Neural cell (in vitro differentiated cells): ENCODE data around the gene PTCH1. TPM values are rescaled to one million over a fixed set of nuclear protein-coding genes. Genes with fewer than 3 reads are reported as not detected.

Source experiments
- H2AFZ ChIP-seq: fragments of 200-600, 300-800 bp; sonication (generic), shearing (Covaris generic); 2 replicates; pipeline ENCODE4 v1.6.0; 2014; ENCODE audit warnings: low read depth, mild to moderate bottlenecking, antibody characterized with exemption, low read length, moderate library complexity
- H3F3A ChIP-seq: fragments of 200-600 bp; shearing (Covaris generic); 2 replicates; pipeline ENCODE4 v1.6.1; 2016; ENCODE audit warnings: mild to moderate bottlenecking, moderate library complexity, mixed read lengths, antibody characterized with exemption, low read length; ENCODE audit not compliant: insufficient read depth, poor library complexity, severe bottlenecking
- H3K27ac ChIP-seq: fragments of 200-600, 300-800 bp; sonication (generic), shearing (Covaris generic); 2 replicates; pipeline ENCODE4 v1.5.1; 2014; ENCODE audit warnings: mild to moderate bottlenecking, low read length, moderate library complexity
- H3K27me3 ChIP-seq: fragments of 300-800, 200-600 bp; sonication (generic), shearing (Covaris generic); 2 replicates; pipeline ENCODE4 v1.6.0; 2014; ENCODE audit warnings: mild to moderate bottlenecking, low read depth, low read length, moderate library complexity; ENCODE audit not compliant: insufficient read depth
- H3K36me3 ChIP-seq: fragments of 300-800, 200-600 bp; sonication (generic), shearing (Covaris generic); 2 replicates; pipeline ENCODE4 v1.5.1; 2014; ENCODE audit warnings: mild to moderate bottlenecking, antibody characterized with exemption, low read length, moderate library complexity; ENCODE audit not compliant: insufficient read depth
- H3K4me2 ChIP-seq: fragments of 300-800, 200-600 bp; sonication (generic), shearing (Covaris generic); 2 replicates; pipeline ENCODE4 v1.6.0; 2014; ENCODE audit warnings: mild to moderate bottlenecking, low read length
- H3K4me3 ChIP-seq: fragments of 300-800, 200-600 bp; sonication (generic), shearing (Covaris generic); 2 replicates; pipeline ENCODE4 v1.5.1; 2014; ENCODE audit warnings: mild to moderate bottlenecking, low read length, moderate library complexity
- H3K79me2 ChIP-seq: fragments of 200-600 bp; shearing (Covaris generic); replicated peaks from 2 replicates; pipeline ENCODE4 v1.6.0; 2014; ENCODE audit warnings: mild to moderate bottlenecking, low read length, moderate library complexity; ENCODE audit not compliant: insufficient read depth
- H3K9ac ChIP-seq: fragments of 300-800, 200-600 bp; sonication (generic), shearing (Covaris generic); 2 replicates; pipeline ENCODE4 v1.6.1; 2016; ENCODE audit warnings: mild to moderate bottlenecking, low read length, mixed read lengths
- H3K9me2 ChIP-seq: fragments of 200-600 bp; shearing (Covaris generic); 2 replicates; pipeline ENCODE4 v1.6.1; 2016; ENCODE audit warnings: mild to moderate bottlenecking, low read length, mixed read lengths; ENCODE audit not compliant: insufficient read depth
- H3K9me3 ChIP-seq: fragments of 200-600, 300-800 bp; sonication (generic), shearing (Covaris generic); 2 replicates; pipeline ENCODE4 v1.6.1; 2016; ENCODE audit warnings: mild to moderate bottlenecking, mixed run types, low read length, moderate library complexity, mixed read lengths
- H4K20me1 ChIP-seq: fragments of 200-600 bp; shearing (Covaris generic); 2 replicates; pipeline ENCODE4 v1.6.1; 2016; ENCODE audit warnings: mild to moderate bottlenecking, mixed run types; ENCODE audit not compliant: insufficient read depth
- EP300 ChIP-seq: fragments of 450-650 bp; conservative IDR thresholded peaks from 2 replicates; pipeline ENCODE4 v1.6.1; 2014; ENCODE audit warnings: antibody characterized with exemption, mild to moderate bottlenecking, moderate library complexity; ENCODE audit not compliant: poor library complexity, severe bottlenecking
- EZH2 ChIP-seq: fragments of 200-600, 300-800 bp; shearing (Covaris generic), sonication (generic); IDR thresholded peaks from 2 replicates; pipeline ENCODE4 v1.6.1; 2014; ENCODE audit warnings: antibody characterized with exemption, low read length, borderline replicate concordance, mild to moderate bottlenecking; ENCODE audit not compliant: insufficient read depth, poor library complexity, severe bottlenecking
- MXI1 ChIP-seq: fragments of 450-650 bp; conservative IDR thresholded peaks from 2 replicates; pipeline ENCODE4 v1.6.1; 2014; ENCODE audit warnings: antibody characterized with exemption, mild to moderate bottlenecking; ENCODE audit not compliant: poor library complexity, severe bottlenecking
- POLR2AphosphoS5 ChIP-seq: IDR thresholded peaks from 2 replicates; pipeline ENCODE4 v1.6.1; 2012
- RAD21 ChIP-seq: fragments of 450-650 bp; conservative IDR thresholded peaks from 2 replicates; pipeline ENCODE4 v1.6.1; 2014; ENCODE audit warnings: antibody characterized with exemption, mild to moderate bottlenecking, moderate library complexity
- REST ChIP-seq: IDR thresholded peaks from 2 replicates; pipeline ENCODE4 v1.6.1; 2012; ENCODE audit warnings: borderline replicate concordance
- SMC3 ChIP-seq: fragments of 450-650 bp; conservative IDR thresholded peaks from 2 replicates; pipeline ENCODE4 v1.6.1; 2014; ENCODE audit warnings: antibody characterized with exemption, mild to moderate bottlenecking, moderate library complexity; ENCODE audit not compliant: poor library complexity
- TAF1 ChIP-seq: IDR thresholded peaks from 2 replicates; pipeline ENCODE4 v1.6.1; 2012; ENCODE audit warnings: low read depth
- polyA plus RNA-seq: library from polyadenylated mRNA; depleted of rRNA; stranded (reverse); fragments of >200 nt; gene quantifications from 2 replicates; pipeline ENCODE4 v1.2.3, GENCODE V29; 2014
- TF ChIP-seq, protein P1 (sequence below): fragments of 450-650 bp; IDR thresholded peaks from 2 replicates; pipeline ENCODE4 v1.5.1; 2014; ENCODE audit warnings: antibody characterized with exemption, mild to moderate bottlenecking, moderate library complexity; ENCODE audit not compliant: poor library complexity, severe bottlenecking

The PTCH1 gene
- polyA plus RNA-seq, 1 donor from 2014 or later, result 15.6 TPM

DNA sequence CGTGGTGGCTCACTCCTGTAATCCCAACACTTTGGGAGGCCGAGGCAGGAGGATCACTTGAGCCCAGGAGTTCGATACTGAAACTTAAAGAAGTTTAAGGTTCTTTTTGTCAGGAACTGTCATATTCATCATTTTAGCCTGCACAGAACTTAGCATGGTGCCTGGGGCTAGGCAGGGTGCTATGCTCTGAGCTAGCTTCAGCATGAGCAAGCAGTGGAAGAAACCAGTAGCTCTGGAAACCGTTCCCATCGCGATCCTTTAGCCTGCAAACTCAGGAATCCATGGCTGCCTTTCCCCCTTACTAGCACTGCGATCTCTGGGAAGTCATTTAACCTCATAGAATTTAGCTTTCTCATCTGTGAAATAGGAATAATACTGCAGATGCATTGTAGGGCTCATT, 80.4 kb downstream of the PTCH1 start:
- H3K27me3 ChIP-seq, result no peaks in the 10 kb centered on the region
- no peak for TF ChIP-seq POLR2AphosphoS5
- TF ChIP-seq, protein P1, sequence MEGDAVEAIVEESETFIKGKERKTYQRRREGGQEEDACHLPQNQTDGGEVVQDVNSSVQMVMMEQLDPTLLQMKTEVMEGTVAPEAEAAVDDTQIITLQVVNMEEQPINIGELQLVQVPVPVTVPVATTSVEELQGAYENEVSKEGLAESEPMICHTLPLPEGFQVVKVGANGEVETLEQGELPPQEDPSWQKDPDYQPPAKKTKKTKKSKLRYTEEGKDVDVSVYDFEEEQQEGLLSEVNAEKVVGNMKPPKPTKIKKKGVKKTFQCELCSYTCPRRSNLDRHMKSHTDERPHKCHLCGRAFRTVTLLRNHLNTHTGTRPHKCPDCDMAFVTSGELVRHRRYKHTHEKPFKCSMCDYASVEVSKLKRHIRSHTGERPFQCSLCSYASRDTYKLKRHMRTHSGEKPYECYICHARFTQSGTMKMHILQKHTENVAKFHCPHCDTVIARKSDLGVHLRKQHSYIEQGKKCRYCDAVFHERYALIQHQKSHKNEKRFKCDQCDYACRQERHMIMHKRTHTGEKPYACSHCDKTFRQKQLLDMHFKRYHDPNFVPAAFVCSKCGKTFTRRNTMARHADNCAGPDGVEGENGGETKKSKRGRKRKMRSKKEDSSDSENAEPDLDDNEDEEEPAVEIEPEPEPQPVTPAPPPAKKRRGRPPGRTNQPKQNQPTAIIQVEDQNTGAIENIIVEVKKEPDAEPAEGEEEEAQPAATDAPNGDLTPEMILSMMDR, result no peak
- H3K4me2 ChIP-seq, result no peak overlapping the region
- no peaks in the 10 kb centered on the region for H4K20me1 ChIP-seq
- H3K79me2 ChIP-seq, result no peaks in the 10 kb centered on the region
- H3K9me2 ChIP-seq, result no peaks in the 10 kb centered on the region
- H3K27ac ChIP-seq, result no peak overlapping the region
- H3F3A ChIP-seq, result no peaks in the 10 kb centered on the region
- no peaks in the 10 kb centered on the region for H3K9me3 ChIP-seq
- no peak overlapping the region for H2AFZ ChIP-seq
- H3K4me3 ChIP-seq, result no peak overlapping the region
- H3K36me3 ChIP-seq, result no peaks in the 10 kb centered on the region
- H3K9ac ChIP-seq, result no peak overlapping the region

DNA sequence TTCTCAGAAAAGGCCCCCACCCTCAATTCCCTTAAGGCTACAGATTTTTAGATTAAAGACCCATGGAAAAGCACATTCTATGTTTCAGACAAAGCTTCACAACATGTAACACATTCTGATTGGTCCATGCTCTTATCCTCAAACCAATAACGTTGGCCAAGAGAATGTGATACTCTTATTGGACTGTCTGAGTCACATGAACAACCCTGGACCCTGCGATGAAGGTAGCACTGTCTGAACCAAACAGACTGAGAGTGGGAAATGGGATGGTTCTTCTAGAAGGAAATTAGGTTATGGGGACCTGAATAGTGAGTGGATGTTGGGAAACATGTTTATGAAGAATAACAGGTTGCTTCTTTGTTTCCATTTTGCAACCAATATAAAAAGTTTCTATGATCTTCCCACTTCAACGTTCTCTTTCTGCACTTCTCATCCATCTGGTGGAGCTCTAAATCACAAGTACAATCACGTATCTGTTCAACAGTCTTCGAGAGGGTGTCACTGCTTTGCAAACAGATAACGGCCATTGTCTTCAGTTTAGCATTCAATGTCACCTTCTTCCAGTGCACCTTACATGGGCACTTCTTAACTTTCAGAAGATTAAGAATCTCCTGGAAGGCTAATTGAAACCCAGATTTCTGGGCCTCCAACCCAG, 81.6 kb downstream of the PTCH1 start:
- no peak overlapping the region for H2AFZ ChIP-seq
- no peaks in the 10 kb centered on the region for H3K79me2 ChIP-seq
- TF ChIP-seq EP300 (no peak), TAF1 (no peak), REST (no peak), SMC3 (no peak), POLR2AphosphoS5 (no peak), EZH2 (no peak), RAD21 (no peak), MXI1 (no peak)
- TF ChIP-seq, protein P1, result no peak
- no peaks in the 10 kb centered on the region for H3K9me2 ChIP-seq
- H3K9ac ChIP-seq, result no peak overlapping the region
- no peaks in the 10 kb centered on the region for H3K27me3 ChIP-seq
- H3F3A ChIP-seq, result no peaks in the 10 kb centered on the region
- no peak overlapping the region for H3K27ac ChIP-seq
- H3K4me2 ChIP-seq, result no peak overlapping the region
- H3K4me3 ChIP-seq, result no peak overlapping the region
- no peaks in the 10 kb centered on the region for H4K20me1 ChIP-seq
- H3K9me3 ChIP-seq, result peaks cover 2% of the 10 kb centered on the region
- no peaks in the 10 kb centered on the region for H3K36me3 ChIP-seq
